ENCODE data around the gene DEF6. TPM values are rescaled to one million over a fixed set of nuclear protein-coding genes. Genes with fewer than 3 reads are reported as not detected.

Gene DEF6
- total and polyA plus RNA-seq, 2 of the 8 experiments (the other 6 are each of a cell fraction or from before 2014, with no cell fraction given): 3.3 to 4.1 TPM

DNA sequence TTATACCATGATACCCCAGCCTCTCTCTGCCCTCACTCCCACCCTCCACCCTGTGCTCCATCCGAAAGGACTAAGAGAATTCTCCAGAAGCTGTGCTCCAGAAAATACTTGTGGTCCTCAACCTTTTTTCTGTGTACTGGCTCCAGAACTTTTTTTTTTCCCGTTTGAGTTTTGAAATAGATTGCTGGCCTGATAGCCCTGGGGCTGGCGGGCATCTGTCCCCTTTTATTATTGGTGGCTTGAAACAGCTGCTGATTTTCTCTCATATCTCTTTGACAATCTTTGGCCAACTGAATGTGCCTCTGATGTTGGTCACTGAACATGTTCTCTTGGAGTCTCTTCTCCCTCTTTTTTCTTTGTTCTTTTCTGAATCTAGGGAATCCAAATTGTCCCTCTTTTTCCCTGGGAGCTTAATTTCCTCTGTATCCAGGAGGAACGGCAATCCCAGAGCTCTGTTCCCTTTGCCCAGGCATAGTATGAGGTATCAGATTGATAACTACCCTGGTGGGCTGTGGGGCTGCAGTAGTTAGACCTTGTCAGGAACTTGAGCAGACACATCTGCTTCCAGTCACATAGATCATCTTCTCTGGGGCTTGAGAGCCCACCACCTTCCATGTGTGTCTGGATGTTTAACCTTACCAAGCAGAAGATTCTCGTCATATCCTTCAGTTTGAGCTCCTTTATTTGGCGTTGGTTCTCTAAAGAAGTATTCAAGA is 46.4 kb downstream of the DEF6 start:
- FAIRE-seq (no peak), DNase-seq (ENCODE audit: low read depth in 1 of 2, low spot score in 2 of 2) (no peak)
- Histone ChIP-seq H3K27me3 (replicated peaks in 1 of 4; ENCODE audit: control insufficient read depth in 3 of 4, extremely low read depth in 1 of 4, insufficient read depth in 3 of 4, low read length in 3 of 4) (no peaks in the 10 kb centered on the region), H4K5ac (ENCODE audit: insufficient read length, low read depth, low read length) (no peak overlapping the region), H2BK12ac (ENCODE audit: low read depth, low read length) (no peak overlapping the region), H3K18ac (ENCODE audit: extremely low read depth, low read length) (no peak overlapping the region), H4K20me1 (replicated peaks in 1 of 2; ENCODE audit: control insufficient read depth in 1 of 2, insufficient read depth in 2 of 2, low read length in 2 of 2) (peaks cover 0 to 3% of the 10 kb centered on the region in 2 experiments), H3K56ac (replicated peaks; ENCODE audit: insufficient read length, low read depth, low read length) (no peak overlapping the region), H3K9me3 (ENCODE audit: insufficient read depth in 2 of 2, low read depth in 1 of 2, low read length in 1 of 2) (no peaks in the 10 kb centered on the region), H2BK120ac (replicated peaks; ENCODE audit: low read depth, low read length) (no peak overlapping the region), H3K4me3 (ENCODE audit: extremely low read depth in 1 of 4, insufficient read depth in 2 of 4, low read depth in 3 of 4, low read length in 4 of 4) (no peak overlapping the region), H3K4me1 (replicated peaks in 1 of 4; ENCODE audit: control insufficient read depth in 3 of 4, insufficient read depth in 4 of 4, low read length in 3 of 4) (peaks cover 0 to 7% (median 1%) of the 10 kb centered on the region in 4 experiments; a peak in 3 of 7 replicates), H2AFZ (ENCODE audit: low read length) (no peak overlapping the region), H3K9ac (replicated peaks in 1 of 4; ENCODE audit: extremely low read depth in 1 of 4, low read depth in 3 of 4, low read length in 3 of 4) (no peak overlapping the region), H3K36me3 (ENCODE audit: control insufficient read depth in 2 of 4, insufficient read depth in 4 of 4, low read length in 3 of 4) (no peaks in the 10 kb centered on the region), H2BK20ac (ENCODE audit: low read length) (no peak overlapping the region), H3K79me2 (ENCODE audit: control insufficient read depth in 1 of 2, insufficient read depth in 2 of 2, low read length in 2 of 2) (peaks cover 0 to 10% of the 10 kb centered on the region in 2 experiments; a peak in 2 of 4 replicates), H3K23ac (ENCODE audit: insufficient read length) (no peak overlapping the region), H4K91ac (replicated peaks; ENCODE audit: insufficient read length, low read length) (no peak overlapping the region), H3K79me1 (ENCODE audit: low read depth, low read length) (peaks cover 12% of the 10 kb centered on the region; the same call in 1 of the 2 replicates), H3K23me2 (ENCODE audit: low read depth, low read length) (peaks cover 7% of the 10 kb centered on the region), H2BK5ac (ENCODE audit: low read depth, low read length) (no peak overlapping the region), H3K14ac (ENCODE audit: insufficient read length) (no peak overlapping the region), H2BK15ac (ENCODE audit: low read length) (no peak overlapping the region), H3K4me2 (ENCODE audit: insufficient read depth in 1 of 2, low read depth in 2 of 2, low read length in 2 of 2) (peak overlapping the region; percentile 79 to 95; a peak in 1 of 4 replicates), H3K27ac (ENCODE audit: low read depth, low read length) (no peak overlapping the region), H2AK5ac (ENCODE audit: low read depth, low read length) (no peak overlapping the region), H4K8ac (ENCODE audit: extremely low read depth, insufficient read depth, low read length) (no peak overlapping the region), H3K4ac (replicated peaks; ENCODE audit: insufficient read length, low read depth, low read length) (no peak overlapping the region)
- TF ChIP-seq JUN (IDR thresholded peaks at IDR 0.05; ENCODE audit: low read depth, low read length) (no peak), ASH2L (IDR thresholded peaks at IDR 0.05; ENCODE audit: low read length) (no peak), CBX5 (IDR thresholded peaks at IDR 0.05; ENCODE audit: low read depth, low read length) (no peak), ZNF274 (IDR thresholded peaks at IDR 0.05; ENCODE audit: borderline replicate concordance, extremely low read depth, low read length) (no peak)
- TF ChIP-seq, protein P1, sequence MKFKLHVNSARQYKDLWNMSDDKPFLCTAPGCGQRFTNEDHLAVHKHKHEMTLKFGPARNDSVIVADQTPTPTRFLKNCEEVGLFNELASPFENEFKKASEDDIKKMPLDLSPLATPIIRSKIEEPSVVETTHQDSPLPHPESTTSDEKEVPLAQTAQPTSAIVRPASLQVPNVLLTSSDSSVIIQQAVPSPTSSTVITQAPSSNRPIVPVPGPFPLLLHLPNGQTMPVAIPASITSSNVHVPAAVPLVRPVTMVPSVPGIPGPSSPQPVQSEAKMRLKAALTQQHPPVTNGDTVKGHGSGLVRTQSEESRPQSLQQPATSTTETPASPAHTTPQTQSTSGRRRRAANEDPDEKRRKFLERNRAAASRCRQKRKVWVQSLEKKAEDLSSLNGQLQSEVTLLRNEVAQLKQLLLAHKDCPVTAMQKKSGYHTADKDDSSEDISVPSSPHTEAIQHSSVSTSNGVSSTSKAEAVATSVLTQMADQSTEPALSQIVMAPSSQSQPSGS (IDR thresholded peaks at IDR 0.05; ENCODE audit: low read length): no peak
- POLR2A ChIA-PET (ENCODE audit: partially characterized antibody): interaction anchor here (0.7 to 2.9 kb wide), 7 partner anchors 10 to 127 kb away, joined by 3 to 6 read pairs (median 3); partner anchors contain the start of gene RPL10A
- CTCF ChIA-PET (ENCODE audit: partially characterized antibody): interaction anchor here (0.6 to 7.0 kb wide), 21 partner anchors 10 to 984 kb away, joined by 3 to 140 read pairs (median 4); partner anchors contain the start of genes DEF6 and FANCE
- 85% methylated on average over 6 of the region's 6 CpGs; no CpG with 5 or more reads in 1 of the 2 experiments for WGBS, 2 experiments (ENCODE audit: extremely low coverage in 1 of 2, insufficient coverage in 1 of 2, insufficient read length in 1 of 2, insufficient replicate concordance in 2 of 2, low coverage in 1 of 2, low lambda C conversion rate in 2 of 2, missing lambda C conversion rate in 1 of 2)
